Activated CD8-positive, alpha-beta memory T cell treated with anti-CD3 and anti-CD28 coated beads for 1 hour (primary cell): ENCODE data around the gene SBSN.

Experiments
- DNase-seq, 2 donors: peaks; one replicate each; pipeline ENCODE4 v3.0.0-alpha.2; 2020; ENCODE audit warnings: low read depth in 1 of 2; ENCODE audit errors: extremely low read depth in 1 of 2

Gene SBSN

DNA sequence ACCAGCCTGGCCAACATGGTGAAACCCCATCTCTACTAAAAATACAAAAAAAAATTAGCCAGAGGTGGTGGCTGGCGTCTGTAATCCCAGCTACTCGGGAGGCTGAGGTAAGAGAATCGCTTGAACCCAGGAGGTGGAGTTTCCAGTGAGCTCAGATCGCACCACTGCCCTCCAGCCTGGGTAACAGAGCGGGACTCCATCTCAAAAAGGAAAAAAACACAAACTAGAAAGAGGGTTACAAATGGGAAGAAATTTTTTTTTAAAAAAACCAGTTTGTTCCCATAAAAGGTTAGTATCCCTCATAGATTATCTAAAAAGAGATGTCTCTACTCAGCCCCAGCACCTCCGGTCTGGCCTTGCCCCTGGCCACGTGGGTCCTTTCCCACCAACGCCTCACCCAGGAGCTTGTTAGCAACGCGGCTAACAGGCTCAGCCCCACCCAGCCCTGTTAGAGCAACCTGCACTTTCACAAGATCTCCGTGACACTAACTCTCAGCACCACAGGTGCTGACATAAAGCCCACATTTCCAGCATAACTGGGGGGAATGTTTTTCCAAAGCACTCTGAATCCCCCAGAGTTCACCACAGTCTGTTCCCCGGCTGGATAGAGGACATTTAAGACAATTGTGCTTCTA is 19.0 kb downstream of the SBSN start:
- DNase-seq: no peak

DNA sequence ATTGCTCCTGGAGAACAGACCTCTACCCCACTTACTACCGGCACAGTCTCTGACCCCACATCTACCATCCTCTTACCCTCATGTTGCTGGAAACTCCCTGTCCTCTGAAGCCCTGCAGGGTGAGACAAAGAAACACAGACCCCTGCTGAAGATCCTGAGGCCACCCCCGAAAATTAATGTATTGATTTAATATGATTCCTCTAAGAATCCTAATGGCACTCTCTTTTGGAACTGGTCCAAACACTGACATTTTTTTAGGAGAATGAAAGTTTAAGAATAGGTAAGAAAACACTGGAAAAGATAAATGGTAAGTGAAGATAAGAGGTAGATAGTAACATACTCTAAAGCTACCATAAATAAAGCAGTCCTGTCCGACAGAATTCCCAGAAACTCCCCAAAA is 20.0 kb downstream of the SBSN start:
- no peak for DNase-seq

- no peak for DNase-seq
Observed at GRCh38 chr19:35507561-35507960, 20.6 kb downstream of the SBSN start.

DNA sequence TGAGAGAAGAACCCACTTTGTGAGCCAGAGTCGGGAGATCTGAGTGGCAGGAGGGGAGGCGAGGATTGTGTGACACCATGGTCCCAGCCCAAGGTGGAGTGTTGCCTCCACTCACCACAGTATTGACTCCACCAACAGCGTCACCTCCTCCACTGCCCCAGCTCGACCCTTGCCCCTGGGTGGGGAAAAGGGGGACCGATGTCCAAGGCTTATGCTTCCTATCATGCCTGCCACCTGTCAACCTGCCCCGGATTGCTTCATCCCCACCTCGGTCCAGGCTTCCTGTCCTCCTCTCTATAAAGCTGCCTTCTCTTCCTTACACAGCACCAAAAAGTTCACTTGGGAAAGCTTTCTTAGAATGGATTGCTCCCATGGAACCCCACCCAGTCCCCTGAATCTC is 22.1 kb downstream of the SBSN start:
- no peak for DNase-seq

GRCh38 chr19:35502751-35503150 is 25.4 kb downstream of the SBSN start:
- DNase-seq: no peak

DNA sequence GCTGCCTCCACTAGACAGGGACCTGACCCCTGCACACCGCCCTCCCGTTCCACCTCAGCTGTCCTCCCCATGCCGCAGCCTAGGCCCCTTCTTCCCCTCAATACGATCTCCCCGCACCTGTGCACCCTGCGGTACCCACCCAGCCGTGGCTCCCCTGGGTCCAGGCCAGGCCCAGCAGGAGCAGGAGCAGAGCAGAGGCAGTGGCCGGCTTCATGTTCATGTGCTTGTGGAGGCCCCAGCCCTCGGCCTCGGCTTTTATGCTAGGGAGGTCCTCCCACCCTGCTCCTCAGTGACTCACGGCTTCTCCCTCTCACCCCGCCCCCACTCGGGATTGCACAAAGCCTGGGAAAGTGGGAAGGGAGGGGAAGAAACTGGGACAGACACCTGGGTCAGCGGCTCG is 26.4 kb downstream of the SBSN start:
- DNase-seq: no peak

GRCh38 chr19:35500611-35501010 is 27.5 kb downstream of the SBSN start:
- DNase-seq: no peak

GRCh38 chr19:35498984-35499527 is 29.1 kb downstream of the SBSN start:
- no peak for DNase-seq

DNA sequence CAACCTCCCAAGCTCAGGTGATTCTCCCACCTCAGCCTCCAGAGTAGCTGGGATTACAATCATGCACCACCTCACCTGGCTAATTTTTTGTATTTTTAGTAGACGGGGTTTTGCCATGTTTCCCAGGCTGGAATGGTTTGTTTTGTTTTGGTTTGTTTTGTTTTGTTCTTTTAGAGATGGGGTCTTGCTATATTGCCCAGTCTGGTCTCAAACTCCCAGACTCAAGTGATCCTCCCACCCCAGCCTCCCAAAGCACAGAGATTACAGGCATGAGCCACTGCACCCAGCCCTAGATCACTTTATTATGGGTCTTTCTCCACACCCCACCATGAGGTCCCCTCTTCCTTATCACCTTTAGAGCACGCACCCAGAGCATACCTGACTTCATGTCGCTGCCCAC is 29.9 kb downstream of the SBSN start:
- no peak for DNase-seq

DNA sequence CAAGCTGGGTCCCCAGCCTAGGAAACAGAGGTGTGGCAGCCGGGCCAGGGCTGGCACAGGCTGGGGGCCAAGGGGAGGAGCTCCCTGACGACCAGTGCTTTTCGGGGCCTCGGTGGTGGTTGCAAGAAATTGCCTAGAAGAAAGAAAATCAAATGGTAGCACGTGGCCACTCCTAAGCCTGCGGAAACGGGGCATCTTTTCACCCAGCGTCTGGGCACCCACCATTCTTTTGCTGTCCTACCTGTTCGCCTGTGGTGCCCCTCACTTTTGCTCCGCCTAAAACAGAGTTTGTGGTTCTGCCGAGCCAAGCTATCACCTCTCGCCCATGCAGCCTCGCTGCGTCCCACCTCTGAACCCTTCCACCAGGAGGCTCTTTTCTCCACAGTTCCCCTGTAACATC is 30.7 kb downstream of the SBSN start:
- no peak for DNase-seq

DNA sequence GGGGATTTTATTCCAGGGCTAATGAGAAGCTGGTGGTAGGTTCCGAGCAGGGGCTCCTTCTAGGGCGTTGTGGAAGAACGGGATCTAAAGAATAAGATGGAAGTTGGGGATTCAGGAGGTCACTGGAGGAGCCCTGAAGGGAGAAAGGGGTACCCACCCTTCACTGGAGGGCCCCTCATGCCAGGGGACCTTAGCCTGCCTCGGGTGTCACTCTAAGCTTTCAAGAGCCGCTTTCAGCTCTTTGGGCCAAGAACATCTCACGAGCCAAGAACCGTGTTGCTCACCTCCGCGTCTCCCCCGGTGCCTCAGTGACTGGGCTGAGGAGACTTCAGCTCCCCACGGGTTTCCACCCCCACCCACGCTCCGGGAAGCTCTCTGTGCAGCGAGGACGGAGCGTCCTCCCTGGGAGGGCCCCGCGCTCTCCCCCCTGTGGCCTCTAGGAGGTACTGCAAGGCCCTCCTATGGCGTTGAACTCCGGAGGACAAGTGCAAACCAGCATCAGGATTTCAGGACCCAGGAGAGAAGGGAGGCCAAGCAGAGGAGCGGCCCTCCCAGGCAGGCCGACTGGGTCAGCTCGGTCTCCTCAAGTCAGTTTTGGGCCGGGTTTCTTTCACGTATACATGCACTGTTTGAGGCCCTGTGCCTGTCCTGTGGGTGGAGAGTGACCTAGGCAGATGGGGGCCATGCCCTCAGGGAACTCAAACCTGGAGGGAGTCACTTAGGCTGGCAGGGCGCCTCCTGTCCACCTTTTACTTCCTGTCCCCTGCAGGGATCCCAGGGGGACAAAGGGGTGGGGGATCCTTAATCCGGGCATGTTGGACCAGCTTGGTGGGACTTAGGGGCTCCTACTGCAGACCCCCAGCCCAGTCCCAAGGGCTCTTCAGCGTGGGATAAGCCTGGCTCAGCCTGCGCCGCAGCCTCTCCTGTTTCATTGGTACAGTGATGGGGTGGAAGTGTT is 32.7 kb downstream of the SBSN start:
- peak; percentile 15 to 55 for DNase-seq

DNA sequence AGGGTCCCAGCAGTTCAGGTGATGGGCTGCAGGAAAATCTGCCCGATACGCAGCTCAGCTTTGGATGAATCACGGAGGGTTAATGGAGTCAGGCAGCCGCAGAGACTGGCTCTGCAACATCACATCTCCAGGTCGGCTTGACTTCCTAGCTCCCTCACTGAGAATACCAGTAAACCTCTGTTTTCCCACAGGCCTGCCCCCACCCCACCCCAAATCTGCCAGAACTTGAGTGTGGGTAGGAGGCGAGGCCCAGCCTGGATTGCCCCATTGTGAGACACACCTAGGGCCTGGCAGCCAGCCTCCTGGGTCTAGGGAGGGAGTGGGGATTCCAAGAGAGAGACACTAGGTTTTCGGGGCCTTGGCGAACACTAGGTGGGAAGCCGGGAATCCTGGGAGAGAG is 34.1 kb downstream of the SBSN start:
- no peak for DNase-seq

- DNase-seq: no peak
Observed at GRCh38 chr19:35491836-35492360, 36.2 kb downstream of the SBSN start.

DNA sequence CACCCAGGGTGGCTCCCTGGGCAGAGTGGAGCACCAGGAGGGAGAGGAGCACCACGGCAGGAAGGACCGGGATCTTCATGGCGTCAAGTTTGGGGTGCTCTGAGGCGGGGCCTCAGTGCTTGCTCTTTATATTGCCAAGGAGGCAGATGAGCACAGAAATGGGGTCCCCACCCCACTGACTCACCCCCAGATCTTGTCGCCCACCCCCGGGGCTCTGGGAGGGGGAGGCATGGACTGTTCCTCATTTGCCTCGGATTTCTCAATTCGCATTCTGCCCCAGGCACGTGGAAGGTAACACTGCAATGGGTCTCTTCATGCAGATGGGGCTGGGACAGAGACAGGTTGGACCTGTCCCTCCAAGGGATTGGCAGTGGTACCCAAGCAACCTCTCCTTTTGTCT is 37.7 kb downstream of the SBSN start, which contains the start of gene KRTDAP:
KRTDAP (minus strand) TSS at position 101 of the 400 bp plus-strand sequence; CDS start at position 79, 22 bp downstream.
- DNase-seq: no peak

DNA sequence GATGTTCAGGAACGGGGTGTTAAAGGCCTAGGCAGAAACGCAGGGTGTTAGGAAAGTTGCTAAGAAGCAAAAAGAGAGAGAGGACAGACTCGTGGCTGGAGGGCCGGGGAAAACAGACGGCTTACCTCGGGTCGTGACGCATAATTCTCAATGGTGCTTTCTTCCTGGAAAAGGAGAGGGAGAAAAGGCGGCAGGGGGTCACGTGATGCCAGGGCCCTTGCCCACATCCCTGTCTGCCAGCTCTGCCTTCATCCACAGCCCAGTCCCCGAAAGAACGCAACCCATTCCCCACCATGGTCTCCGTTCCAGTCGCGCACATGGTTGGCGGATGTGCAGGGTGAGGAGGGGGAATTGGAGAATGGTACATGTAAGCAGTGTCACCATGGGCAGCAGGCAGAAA is 39.4 kb downstream of the SBSN start:
- DNase-seq: no peak

DNA sequence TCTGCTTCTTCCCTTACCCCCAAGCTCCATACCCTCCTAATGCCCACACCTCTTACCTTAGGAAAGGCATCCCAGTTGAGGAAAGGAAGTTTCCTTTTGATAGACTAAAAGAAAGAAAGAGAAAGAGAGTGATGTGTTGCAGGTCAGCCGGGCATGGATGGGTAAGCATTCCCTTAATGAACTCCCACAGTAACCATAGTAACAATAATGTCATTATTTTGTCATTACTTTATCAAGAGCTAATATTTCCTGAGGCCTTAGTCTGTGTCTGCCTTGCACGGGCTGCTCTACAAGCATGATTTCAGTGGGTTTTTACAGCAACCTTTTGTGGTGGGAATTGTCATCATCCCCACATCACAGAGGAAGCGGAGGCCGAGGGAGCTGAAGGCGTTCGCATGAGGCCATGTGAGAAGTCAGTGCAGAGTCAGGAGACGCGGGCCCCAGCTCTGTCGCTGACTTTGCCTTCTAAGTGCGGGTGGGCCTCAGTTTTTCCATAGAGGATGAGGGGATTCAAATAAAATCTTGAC is 40.4 kb downstream of the SBSN start:
- DNase-seq: no peak

DNA sequence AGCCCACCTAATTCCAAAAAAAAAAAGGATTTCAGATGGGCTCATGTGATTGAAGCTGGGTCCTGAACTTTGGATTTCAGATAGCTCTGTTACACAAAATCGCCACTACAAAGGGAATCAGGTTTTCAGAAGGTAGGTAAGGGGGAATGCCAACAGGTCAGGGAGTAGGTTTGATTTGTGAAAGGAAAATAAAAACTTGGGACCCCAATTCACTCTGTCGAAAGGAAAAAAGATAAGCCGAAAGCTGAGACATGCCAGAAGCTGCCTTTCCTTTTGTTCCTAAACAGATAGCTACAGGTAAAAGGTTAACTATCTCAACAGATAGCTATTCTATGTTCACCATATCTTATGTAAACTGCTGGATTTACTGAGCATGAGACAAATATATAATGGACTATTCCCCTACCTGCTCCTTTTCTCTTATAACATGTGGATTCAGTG is 41.8 kb downstream of the SBSN start:
- DNase-seq: no peak

- no peak for DNase-seq
Observed at GRCh38 chr19:35484252-35485036, 43.7 kb downstream of the SBSN start.

DNA sequence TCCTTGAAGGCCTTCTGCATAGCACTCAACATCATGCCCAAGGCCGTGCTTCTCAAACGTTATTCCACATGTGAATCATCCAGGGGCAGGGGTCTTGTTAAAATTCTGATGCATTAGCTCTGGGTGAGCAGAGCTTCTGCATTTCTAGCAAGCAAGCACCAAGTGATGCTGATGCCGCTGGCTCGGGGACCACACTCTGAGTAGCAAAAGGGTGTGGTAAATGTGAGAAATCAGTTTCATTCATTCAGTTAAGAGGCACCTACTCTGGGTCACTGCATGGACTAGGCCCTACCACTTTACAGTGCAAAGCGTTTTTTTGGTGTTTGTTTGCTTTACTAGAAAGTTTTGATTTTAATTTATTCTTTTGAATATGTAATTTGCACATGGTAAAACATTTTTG is 45.0 kb downstream of the SBSN start:
- DNase-seq: no peak
